Activated naive CD8-positive, alpha-beta T cell treated with anti-CD3 and anti-CD28 coated beads for 36 hours (primary cell): ENCODE results near the gene SEMA3F. TPM values are rescaled to one million over a fixed set of nuclear protein-coding genes. Genes with fewer than 3 reads are reported as not detected.

Experiments
- DNase-seq: peaks from one replicate; pipeline ENCODE4 v3.0.0; 2021
- H3K27ac Mint-ChIP-seq: one replicate; pipeline ENCODE4 v1.8.0; 2022; ENCODE audit warnings: mild to moderate bottlenecking, moderate library complexity, mixed read lengths
- H3K27me3 Mint-ChIP-seq: one replicate; pipeline ENCODE4 v1.8.0; 2022; ENCODE audit warnings: mild to moderate bottlenecking, mixed read lengths
- H3K36me3 Mint-ChIP-seq: one replicate; pipeline ENCODE4 v1.8.0; 2021; ENCODE audit warnings: mild to moderate bottlenecking, mixed read lengths
- H3K4me1 Mint-ChIP-seq: one replicate; pipeline ENCODE4 v1.8.0; 2021; ENCODE audit warnings: mixed read lengths
- H3K4me3 Mint-ChIP-seq: one replicate; pipeline ENCODE4 v1.8.0; 2022; ENCODE audit warnings: mild to moderate bottlenecking, moderate library complexity, mixed read lengths
- H3K9me3 Mint-ChIP-seq: one replicate; pipeline ENCODE4 v1.8.0; 2022; ENCODE audit warnings: mixed read lengths
- total RNA-seq, 2 experiments: library from RNA; stranded (reverse); gene quantifications; one replicate each; pipeline ENCODE4 v1.2.3, GENCODE V29; 2021

Gene SEMA3F
- total RNA-seq, 2 experiments from 2014 or later: 0.10 to 0.28 TPM

- peak; percentile 74 for DNase-seq
- no peaks in the 10 kb centered on the region for H3K9me3 Mint-ChIP-seq
- peaks cover 2% of the 10 kb centered on the region for H3K27me3 Mint-ChIP-seq
These were observed 56.8 kb downstream of the SEMA3F start for GRCh38 chr3:50211930-50212329.

GRCh38 chr3:50212502-50212901 is 57.4 kb downstream of the SEMA3F start:
- no peak overlapping the region for H3K4me3 Mint-ChIP-seq
- no peaks in the 10 kb centered on the region for H3K27me3 Mint-ChIP-seq
- no peaks in the 10 kb centered on the region for H3K9me3 Mint-ChIP-seq
- H3K27ac Mint-ChIP-seq: no peak overlapping the region
- no peaks in the 10 kb centered on the region for H3K36me3 Mint-ChIP-seq
- no peak for DNase-seq
- no peaks in the 10 kb centered on the region for H3K4me1 Mint-ChIP-seq

More at GRCh38 chr3:50211930-50212329, 56.8 kb downstream of the SEMA3F start:
- Mint-ChIP-seq H3K4me3 (no peak overlapping the region), H3K36me3 (no peaks in the 10 kb centered on the region), H3K27ac (no peak overlapping the region), H3K4me1 (no peaks in the 10 kb centered on the region)

DNA sequence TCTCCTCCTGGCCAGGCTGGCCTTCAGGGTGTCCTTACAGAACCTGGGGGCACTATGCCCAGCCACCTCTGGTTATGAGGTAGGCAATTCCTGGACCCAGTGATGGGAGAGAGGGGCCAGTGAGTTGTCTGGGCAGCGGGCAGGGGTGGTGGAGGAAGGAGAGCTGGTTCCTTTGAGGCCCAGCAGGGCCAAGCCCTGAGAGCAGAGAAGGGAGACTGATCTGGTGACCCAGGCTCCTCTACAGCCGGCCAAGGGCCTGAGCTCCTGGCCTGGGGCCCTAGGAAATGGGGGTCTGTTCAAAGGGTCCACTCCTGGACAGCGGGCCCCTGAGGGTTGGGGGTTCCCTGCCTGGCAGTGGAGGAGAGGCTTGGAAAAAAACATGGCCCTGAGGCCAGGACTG is 57.8 kb downstream of the SEMA3F start:
- H3K4me1 Mint-ChIP-seq: no peaks in the 10 kb centered on the region
- H3K36me3 Mint-ChIP-seq: no peaks in the 10 kb centered on the region
- H3K27ac Mint-ChIP-seq: no peak overlapping the region

GRCh38 chr3:50213373-50213772 is 58.2 kb downstream of the SEMA3F start:
- no peak overlapping the region for H3K4me3 Mint-ChIP-seq
- DNase-seq: no peak
- H3K4me1 Mint-ChIP-seq: no peaks in the 10 kb centered on the region
- no peaks in the 10 kb centered on the region for H3K27me3 Mint-ChIP-seq
- H3K36me3 Mint-ChIP-seq: no peaks in the 10 kb centered on the region
- no peak overlapping the region for H3K27ac Mint-ChIP-seq
- no peaks in the 10 kb centered on the region for H3K9me3 Mint-ChIP-seq

More for the DNA sequence above, 57.8 kb downstream of the SEMA3F start:
- Mint-ChIP-seq H3K9me3 (no peaks in the 10 kb centered on the region), H3K4me3 (no peak overlapping the region), H3K27me3 (no peaks in the 10 kb centered on the region)
- DNase-seq: no peak

DNA sequence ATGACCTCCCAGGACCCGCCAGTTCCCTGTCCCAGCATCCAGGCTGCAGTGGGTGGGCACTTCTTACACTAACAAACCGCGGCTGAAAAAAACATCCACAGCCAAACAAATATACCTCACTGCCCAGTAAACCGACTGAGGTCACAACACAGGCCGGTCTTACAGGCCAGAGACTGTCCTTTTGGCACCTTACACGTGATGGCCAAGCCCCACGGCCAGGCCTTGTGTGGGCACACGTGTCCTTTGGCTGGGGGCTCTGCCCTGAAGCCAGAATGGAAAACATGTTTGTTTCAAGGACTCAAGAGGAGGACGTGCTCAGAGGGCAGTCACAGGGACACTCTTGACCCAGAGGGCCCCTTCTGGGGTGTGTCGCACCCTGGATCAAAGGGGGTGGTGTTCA is 59.7 kb downstream of the SEMA3F start:
- H3K27me3 Mint-ChIP-seq: peaks cover 6% of the 10 kb centered on the region
- no peak for DNase-seq
- H3K9me3 Mint-ChIP-seq: no peaks in the 10 kb centered on the region
- no peak overlapping the region for H3K4me3 Mint-ChIP-seq
- H3K27ac Mint-ChIP-seq: no peak overlapping the region
- no peaks in the 10 kb centered on the region for H3K4me1 Mint-ChIP-seq
- no peaks in the 10 kb centered on the region for H3K36me3 Mint-ChIP-seq

DNA sequence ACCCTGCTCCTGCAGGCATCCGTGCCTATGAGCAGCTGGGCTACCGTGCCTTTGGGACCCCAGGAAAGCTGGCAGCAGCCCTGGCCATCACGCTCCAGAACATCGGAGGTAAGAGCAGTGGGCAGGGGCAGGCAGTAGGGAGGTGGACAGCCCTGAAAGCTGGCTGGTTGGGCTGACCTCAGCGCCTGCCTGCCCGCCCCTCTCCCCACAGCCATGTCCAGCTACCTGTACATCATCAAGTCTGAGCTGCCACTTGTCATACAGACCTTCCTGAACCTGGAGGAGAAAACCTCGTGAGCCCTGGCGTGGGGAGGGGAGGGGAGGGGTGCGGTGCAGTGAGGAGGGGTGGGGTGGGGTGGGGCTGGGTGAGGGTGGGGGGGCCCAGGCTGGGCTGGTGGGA is 60.4 kb downstream of the SEMA3F start:
- H3K36me3 Mint-ChIP-seq: no peaks in the 10 kb centered on the region
- no peak overlapping the region for H3K27ac Mint-ChIP-seq
- H3K27me3 Mint-ChIP-seq: peaks cover 6% of the 10 kb centered on the region
- DNase-seq: no peak
- no peaks in the 10 kb centered on the region for H3K9me3 Mint-ChIP-seq
- no peak overlapping the region for H3K4me3 Mint-ChIP-seq
- H3K4me1 Mint-ChIP-seq: no peaks in the 10 kb centered on the region

DNA sequence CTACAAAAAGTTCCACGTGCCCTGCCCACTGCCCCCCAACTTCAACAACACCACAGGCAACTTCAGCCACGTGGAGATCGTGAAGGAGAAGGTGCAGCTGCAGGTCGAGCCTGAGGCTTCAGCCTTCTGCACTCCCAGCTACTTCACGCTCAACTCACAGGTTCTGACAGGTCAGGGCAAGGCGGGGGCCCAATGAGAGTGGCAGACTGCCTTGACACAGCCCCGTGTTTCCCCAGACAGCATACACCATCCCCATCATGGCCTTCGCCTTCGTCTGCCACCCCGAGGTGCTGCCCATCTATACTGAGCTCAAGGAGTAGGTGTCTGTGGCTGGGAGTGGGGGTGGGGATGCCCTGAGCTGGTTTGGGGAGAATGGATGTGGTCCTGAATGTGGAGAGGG is 62.6 kb downstream of the SEMA3F start:
- Mint-ChIP-seq H3K27me3 (peaks cover 6% of the 10 kb centered on the region), H3K27ac (no peak overlapping the region), H3K4me1 (no peaks in the 10 kb centered on the region), H3K36me3 (no peaks in the 10 kb centered on the region), H3K9me3 (no peaks in the 10 kb centered on the region), H3K4me3 (no peak overlapping the region)
- no peak for DNase-seq

DNA sequence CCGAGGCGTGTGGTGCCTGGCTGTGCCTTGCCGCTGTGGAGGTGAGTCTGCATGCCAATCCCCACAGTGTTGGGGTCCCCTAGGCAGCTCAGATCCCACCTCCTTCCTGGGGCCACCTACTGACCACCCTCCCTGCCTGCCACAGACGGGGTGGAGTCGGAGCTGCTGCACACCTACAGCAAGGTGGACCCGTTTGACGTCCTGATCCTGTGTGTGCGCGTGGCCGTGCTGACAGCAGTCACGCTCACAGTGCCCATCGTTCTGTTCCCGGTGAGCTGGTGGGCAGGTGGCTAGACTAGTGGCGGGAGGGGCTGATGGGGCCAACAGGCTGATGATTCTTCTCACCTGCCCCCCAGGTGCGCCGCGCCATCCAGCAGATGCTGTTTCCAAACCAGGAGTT is 63.3 kb downstream of the SEMA3F start:
- Mint-ChIP-seq H3K36me3 (no peaks in the 10 kb centered on the region), H3K4me1 (no peaks in the 10 kb centered on the region), H3K27ac (no peak overlapping the region), H3K27me3 (peaks cover 6% of the 10 kb centered on the region), H3K9me3 (no peaks in the 10 kb centered on the region), H3K4me3 (no peak overlapping the region)
- no peak for DNase-seq

DNA sequence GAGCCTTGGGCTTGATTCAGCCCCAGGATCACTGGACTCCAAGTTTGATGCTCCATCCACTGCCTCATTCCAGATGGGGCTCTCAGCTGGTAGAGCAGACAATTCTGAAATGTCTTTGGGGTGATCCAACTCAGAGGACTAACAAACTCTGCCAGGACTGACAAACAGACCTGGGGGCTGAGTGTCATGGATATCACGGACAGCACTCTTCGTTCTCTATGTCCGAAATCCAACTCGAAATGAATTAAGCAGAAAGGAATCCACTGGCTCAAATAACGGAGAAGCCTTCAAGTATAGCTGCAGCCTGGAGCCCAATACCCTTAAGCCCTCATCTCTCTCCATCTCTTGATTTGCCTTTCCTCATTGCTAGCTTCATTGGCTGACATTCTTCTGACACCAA is 64.2 kb downstream of the SEMA3F start:
- peaks cover 6% of the 10 kb centered on the region for H3K27me3 Mint-ChIP-seq
- H3K9me3 Mint-ChIP-seq: no peaks in the 10 kb centered on the region
- no peak overlapping the region for H3K4me3 Mint-ChIP-seq
- DNase-seq: no peak
- no peaks in the 10 kb centered on the region for H3K36me3 Mint-ChIP-seq
- H3K27ac Mint-ChIP-seq: no peak overlapping the region
- H3K4me1 Mint-ChIP-seq: no peaks in the 10 kb centered on the region

- H3K27me3 Mint-ChIP-seq: peaks cover 13% of the 10 kb centered on the region
- H3K9me3 Mint-ChIP-seq: no peaks in the 10 kb centered on the region
- no peak overlapping the region for H3K27ac Mint-ChIP-seq
- no peak for DNase-seq
- H3K4me1 Mint-ChIP-seq: no peaks in the 10 kb centered on the region
- no peak overlapping the region for H3K4me3 Mint-ChIP-seq
- H3K36me3 Mint-ChIP-seq: no peaks in the 10 kb centered on the region
These were observed 65.0 kb downstream of the SEMA3F start for GRCh38 chr3:50220109-50220508.

GRCh38 chr3:50221051-50221410 is 65.9 kb downstream of the SEMA3F start:
- no peaks in the 10 kb centered on the region for H3K36me3 Mint-ChIP-seq
- no peaks in the 10 kb centered on the region for H3K9me3 Mint-ChIP-seq
- peaks cover 4% of the 10 kb centered on the region for H3K4me1 Mint-ChIP-seq
- H3K27me3 Mint-ChIP-seq: peaks cover 15% of the 10 kb centered on the region
- H3K27ac Mint-ChIP-seq: no peak overlapping the region
- H3K4me3 Mint-ChIP-seq: no peak overlapping the region
- no peak for DNase-seq

GRCh38 chr3:50221411-50222168 is 66.5 kb downstream of the SEMA3F start:
- no peak overlapping the region for H3K4me3 Mint-ChIP-seq
- H3K9me3 Mint-ChIP-seq: no peaks in the 10 kb centered on the region
- H3K27me3 Mint-ChIP-seq: peaks cover 15% of the 10 kb centered on the region
- no peak overlapping the region for H3K27ac Mint-ChIP-seq
- H3K36me3 Mint-ChIP-seq: no peaks in the 10 kb centered on the region
- no peak for DNase-seq
- H3K4me1 Mint-ChIP-seq: peaks cover 5% of the 10 kb centered on the region

GRCh38 chr3:50222169-50222528 is 67.0 kb downstream of the SEMA3F start:
- no peak for DNase-seq
- H3K27me3 Mint-ChIP-seq: peaks cover 15% of the 10 kb centered on the region
- peaks cover 9% of the 10 kb centered on the region for H3K4me1 Mint-ChIP-seq
- H3K36me3 Mint-ChIP-seq: no peaks in the 10 kb centered on the region
- no peaks in the 10 kb centered on the region for H3K9me3 Mint-ChIP-seq
- H3K27ac Mint-ChIP-seq: no peak overlapping the region
- no peak overlapping the region for H3K4me3 Mint-ChIP-seq

DNA sequence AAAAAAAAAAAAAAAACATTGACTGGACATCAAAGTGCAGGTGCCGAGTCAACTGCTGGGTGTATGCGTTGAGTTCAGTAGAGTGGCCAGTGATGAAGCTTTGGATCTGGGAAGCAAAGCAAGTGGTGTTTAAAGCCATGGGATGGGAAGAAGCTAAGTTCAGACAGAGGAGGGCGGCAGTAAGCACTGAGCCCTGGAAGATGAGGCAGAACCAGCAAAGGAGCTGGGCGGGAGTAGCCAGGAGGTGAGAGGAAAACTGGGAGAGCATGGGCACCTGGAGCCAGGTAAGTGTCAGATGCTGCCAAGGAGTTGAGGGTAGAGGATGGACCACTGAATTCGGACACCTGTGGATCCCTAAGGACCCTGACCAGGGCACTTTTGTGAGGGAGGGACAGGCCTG is 69.5 kb downstream of the SEMA3F start:
- Mint-ChIP-seq H3K4me1 (peaks cover 14% of the 10 kb centered on the region), H3K27me3 (peaks cover 9% of the 10 kb centered on the region), H3K9me3 (no peaks in the 10 kb centered on the region), H3K36me3 (no peaks in the 10 kb centered on the region), H3K27ac (no peak overlapping the region), H3K4me3 (no peak overlapping the region)
- DNase-seq: no peak

GRCh38 chr3:50226888-50227389 is 71.8 kb downstream of the SEMA3F start:
- Mint-ChIP-seq H3K4me3 (peak overlapping the region; percentile 95), H3K9me3 (no peaks in the 10 kb centered on the region), H3K27ac (peak overlapping the region; percentile 90), H3K36me3 (no peaks in the 10 kb centered on the region), H3K27me3 (peaks cover 9% of the 10 kb centered on the region), H3K4me1 (peaks cover 14% of the 10 kb centered on the region)
- DNase-seq: peak; percentile 53
